Middle frontal gyrus (tissue), 1 donor: ENCODE measurements around the gene NRN1L.
"Not testable (repeated sequence)": the region's sequence is repeated elsewhere in the genome, so short reads cannot be mapped to it uniquely, and the experiment has no call there.

Experiments
- DNase-seq: peaks from one replicate; pipeline ENCODE4 v3.0.0-alpha.2; 2015; ENCODE audit warnings: low spot score; ENCODE audit errors: extremely low spot score

The NRN1L gene

GRCh38 chr16:67884684-67885083, at the start of gene NRN1L:
TSS of gene NRN1L (plus strand) at chr16:67884885. CDS start at chr16:67884904, 19 bp downstream.
- DNase-seq: peak; percentile 85

- DNase-seq: not testable (repeated sequence)
These were observed 47.5 kb upstream of the NRN1L start for GRCh38 chr16:67837190-67837589.

- no peak for DNase-seq
These were observed 46.9 kb upstream of the NRN1L start for GRCh38 chr16:67837811-67838210.

GRCh38 chr16:67841198-67841815, 43.4 kb upstream of the NRN1L start:
- DNase-seq: no peak

GRCh38 chr16:67841816-67842508, 42.7 kb upstream of the NRN1L start, which contains the start of gene THAP11:
TSS of gene THAP11 (plus strand) at chr16:67842320. CDS start at chr16:67842555, 235 bp downstream.
- DNase-seq: peak; percentile 95

- peak; percentile 29 for DNase-seq
These were observed 42.0 kb upstream of the NRN1L start for GRCh38 chr16:67842509-67843342.

- no peak for DNase-seq
These were observed 41.3 kb upstream of the NRN1L start for GRCh38 chr16:67843343-67843765.

GRCh38 chr16:67844497-67844896, 40.2 kb upstream of the NRN1L start:
- DNase-seq: no peak

GRCh38 chr16:67845291-67846062, 39.2 kb upstream of the NRN1L start:
- DNase-seq: no peak

- no peak for DNase-seq
These were observed 38.7 kb upstream of the NRN1L start for GRCh38 chr16:67846063-67846319.

- DNase-seq: peak; percentile 91
These were observed 38.2 kb upstream of the NRN1L start, which contains the start of gene NUTF2 for GRCh38 chr16:67846320-67847063. TSS of gene NUTF2 (plus strand) at chr16:67846933. CDS start at chr16:67865131, 18,198 bp downstream.

- DNase-seq: no peak
These were observed 37.4 kb upstream of the NRN1L start, which contains the start of gene CENPT for GRCh38 chr16:67847064-67847861. TSS of gene CENPT (minus strand) at chr16:67847693. CDS start at chr16:67833859, 13,834 bp downstream.

- DNase-seq: no peak
These were observed 36.6 kb upstream of the NRN1L start for GRCh38 chr16:67848118-67848517.

GRCh38 chr16:67853670-67854069, 31.0 kb upstream of the NRN1L start:
- no peak for DNase-seq

- DNase-seq: no peak
These were observed 28.9 kb upstream of the NRN1L start for GRCh38 chr16:67855789-67856188.

GRCh38 chr16:67856927-67857546, 27.6 kb upstream of the NRN1L start:
- DNase-seq: no peak

- DNase-seq: no peak
These were observed 27.0 kb upstream of the NRN1L start for GRCh38 chr16:67857547-67858233.

GRCh38 chr16:67858500-67858899, 26.2 kb upstream of the NRN1L start:
- no peak for DNase-seq
